Right atrium auricular region (tissue), 2 donors: ENCODE measurements around the gene CMTM6. TPM values are rescaled to one million over a fixed set of nuclear protein-coding genes. Genes with fewer than 3 reads are reported as not detected.
A peak's percentile ranks its signal among the peaks of the same experiment; 100 is the strongest.

ENCODE experiments used
- DNase-seq: peaks from one replicate; pipeline ENCODE4 v3.0.0-alpha.2; 2019; ENCODE audit warnings: low spot score
- H3K27ac ChIP-seq, 2 donors: fragments of 200-600 bp; sonication (generic); 1 replicate in 1 of 2; 2 replicates in 1 of 2; pipeline ENCODE4 v1.5.1; 2016 to 2019
- H3K27me3 ChIP-seq, 2 donors: fragments of 200-600 bp; sonication (generic); one replicate each; pipeline versions ENCODE4 v1.5.1 to v1.6.0; 2017 to 2019
- H3K36me3 ChIP-seq: fragments of 200-600 bp; sonication (generic); one replicate; pipeline ENCODE4 v1.5.1; 2016
- H3K4me1 ChIP-seq, 2 donors: fragments of 200-600 bp; sonication (generic); one replicate each; pipeline versions ENCODE4 v1.5.1 to v1.6.0; 2017 to 2019
- H3K4me3 ChIP-seq, 2 donors: fragments of 200-600 bp; sonication (generic); 1 replicate in 1 of 2; 2 replicates in 1 of 2; pipeline ENCODE4 v1.5.1; 2017 to 2019; ENCODE audit warnings: mild to moderate bottlenecking in 1 of 2, moderate library complexity in 1 of 2
- H3K9me3 ChIP-seq, 2 donors: fragments of 200-600 bp; sonication (generic); one replicate each; pipeline ENCODE4 v1.5.1; 2019
- total RNA-seq, 2 donors: library from RNA; depleted of rRNA; stranded (reverse); fragments of >200 nt; gene quantifications; one replicate each; pipeline ENCODE4 v1.1.0, GENCODE V29; 2016
- TF ChIP-seq, protein P1 (sequence below), 2 donors: fragments of 200-600 bp; sonication (generic); IDR thresholded peaks; one replicate each; pipeline ENCODE4 v1.5.1; 2019; ENCODE audit warnings: antibody characterized with exemption in 2 of 2

CMTM6 gene
- total RNA-seq, 2 donors from 2014 or later = 16.6 to 25.9 TPM

DNA sequence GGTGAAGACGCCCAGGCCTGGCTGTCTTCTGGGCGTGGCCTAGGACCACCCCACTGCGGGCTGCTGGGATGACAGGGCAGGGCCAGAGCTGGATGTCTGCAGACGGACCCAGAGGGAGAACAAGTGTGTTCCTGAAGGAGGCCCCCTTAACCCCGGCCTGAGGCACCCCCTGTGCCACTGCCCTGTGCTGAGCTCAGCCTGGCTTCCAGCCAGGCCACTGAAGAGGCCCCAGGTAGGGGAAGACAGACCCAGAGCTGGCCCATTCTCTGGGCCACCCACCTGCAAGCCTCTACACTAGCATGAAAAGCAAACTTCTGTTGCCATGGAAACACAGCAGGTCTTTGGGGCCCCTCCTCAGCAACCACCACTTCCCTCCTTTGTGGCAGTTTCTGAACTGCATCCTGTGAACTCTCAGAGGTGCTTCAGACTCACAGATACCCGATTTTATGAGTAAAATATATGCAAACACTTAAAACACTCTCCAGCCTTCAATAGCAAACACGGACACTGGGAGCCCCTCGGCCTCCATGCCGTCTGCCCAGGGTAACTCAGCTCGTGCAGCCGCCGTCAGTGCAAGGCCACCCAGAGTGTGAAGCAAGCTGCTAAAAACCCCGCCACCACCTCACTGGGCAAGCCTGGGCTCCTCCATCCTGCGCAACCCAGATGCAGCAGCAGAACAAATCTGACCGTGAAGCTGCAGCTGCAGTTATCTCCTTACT is 42.5 kb downstream of the CMTM6 start:
- no peak overlapping the region for H3K4me3 ChIP-seq
- H3K27ac ChIP-seq = no peak overlapping the region
- TF ChIP-seq, protein P1, sequence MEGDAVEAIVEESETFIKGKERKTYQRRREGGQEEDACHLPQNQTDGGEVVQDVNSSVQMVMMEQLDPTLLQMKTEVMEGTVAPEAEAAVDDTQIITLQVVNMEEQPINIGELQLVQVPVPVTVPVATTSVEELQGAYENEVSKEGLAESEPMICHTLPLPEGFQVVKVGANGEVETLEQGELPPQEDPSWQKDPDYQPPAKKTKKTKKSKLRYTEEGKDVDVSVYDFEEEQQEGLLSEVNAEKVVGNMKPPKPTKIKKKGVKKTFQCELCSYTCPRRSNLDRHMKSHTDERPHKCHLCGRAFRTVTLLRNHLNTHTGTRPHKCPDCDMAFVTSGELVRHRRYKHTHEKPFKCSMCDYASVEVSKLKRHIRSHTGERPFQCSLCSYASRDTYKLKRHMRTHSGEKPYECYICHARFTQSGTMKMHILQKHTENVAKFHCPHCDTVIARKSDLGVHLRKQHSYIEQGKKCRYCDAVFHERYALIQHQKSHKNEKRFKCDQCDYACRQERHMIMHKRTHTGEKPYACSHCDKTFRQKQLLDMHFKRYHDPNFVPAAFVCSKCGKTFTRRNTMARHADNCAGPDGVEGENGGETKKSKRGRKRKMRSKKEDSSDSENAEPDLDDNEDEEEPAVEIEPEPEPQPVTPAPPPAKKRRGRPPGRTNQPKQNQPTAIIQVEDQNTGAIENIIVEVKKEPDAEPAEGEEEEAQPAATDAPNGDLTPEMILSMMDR (IDR thresholded peaks at IDR 0.05) = no peak
- H3K36me3 ChIP-seq = no peaks in the 10 kb centered on the region
- no peaks in the 10 kb centered on the region for H3K4me1 ChIP-seq
- no peaks in the 10 kb centered on the region for H3K9me3 ChIP-seq
- no peaks in the 10 kb centered on the region for H3K27me3 ChIP-seq
- DNase-seq = peak; percentile 34

- Histone ChIP-seq H3K27ac (no peak overlapping the region), H3K36me3 (no peaks in the 10 kb centered on the region), H3K4me1 (no peaks in the 10 kb centered on the region), H3K9me3 (no peaks in the 10 kb centered on the region), H3K4me3 (no peak overlapping the region), H3K27me3 (no peaks in the 10 kb centered on the region)
- peak; percentile 42 for DNase-seq
- TF ChIP-seq, protein P1 (IDR thresholded peaks at IDR 0.05) = no peak
Measured at GRCh38 chr3:32459450-32459849, 43.2 kb downstream of the CMTM6 start.

- no peak overlapping the region for H3K27ac ChIP-seq
- no peak overlapping the region for H3K4me3 ChIP-seq
Measured at GRCh38 chr3:32457971-32458471, 44.6 kb downstream of the CMTM6 start.

DNA sequence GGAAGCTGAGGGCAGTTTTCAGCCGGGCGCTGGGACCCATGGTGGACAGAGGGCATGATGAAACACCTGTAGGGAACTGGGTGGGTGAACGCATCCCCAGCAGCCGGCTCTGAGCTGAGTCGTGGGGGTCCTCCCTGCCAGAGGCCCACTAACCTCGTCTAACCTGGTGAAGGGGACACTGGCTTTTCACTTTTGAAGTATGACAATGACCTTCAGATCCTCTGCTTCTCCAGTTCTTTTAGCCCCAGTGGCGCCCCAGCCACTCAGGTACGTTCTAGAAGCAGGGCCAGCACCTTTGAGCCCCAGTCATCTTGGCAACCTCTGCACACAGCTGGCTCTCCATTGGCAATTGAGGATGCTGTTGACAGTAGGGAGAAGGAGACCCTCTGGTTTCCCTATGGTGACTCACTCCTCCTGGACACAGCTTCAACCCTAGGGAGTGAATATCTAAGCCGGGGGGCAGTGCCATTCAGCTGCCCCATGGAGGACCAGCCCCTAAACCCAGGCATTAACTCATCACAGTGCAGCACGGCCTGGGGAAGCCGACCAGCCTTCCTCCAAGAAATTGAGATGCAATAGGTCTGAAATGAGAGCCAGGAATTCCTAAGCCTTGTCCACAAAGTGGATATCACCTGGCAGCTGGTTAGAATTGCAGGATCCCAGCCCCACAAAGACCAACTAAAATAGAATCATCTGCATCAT is 46.1 kb downstream of the CMTM6 start:
- H3K27me3 ChIP-seq = no peaks in the 10 kb centered on the region
- no peaks in the 10 kb centered on the region for H3K9me3 ChIP-seq
- H3K4me1 ChIP-seq = no peaks in the 10 kb centered on the region
- H3K27ac ChIP-seq = no peak overlapping the region
- DNase-seq = peak; percentile 49
- H3K36me3 ChIP-seq = no peaks in the 10 kb centered on the region
- H3K4me3 ChIP-seq = no peak overlapping the region
- TF ChIP-seq, protein P1 (IDR thresholded peaks at IDR 0.05) = no peak

More at GRCh38 chr3:32457971-32458471, 44.6 kb downstream of the CMTM6 start:
- Histone ChIP-seq H3K9me3 (no peaks in the 10 kb centered on the region), H3K27me3 (no peaks in the 10 kb centered on the region), H3K36me3 (no peaks in the 10 kb centered on the region), H3K4me1 (no peaks in the 10 kb centered on the region)
- DNase-seq = peak; percentile 56
- TF ChIP-seq, protein P1 (IDR thresholded peaks at IDR 0.05) = no peak

GRCh38 chr3:32455609-32456428 is 46.8 kb downstream of the CMTM6 start:
- Histone ChIP-seq H3K27ac (no peak overlapping the region), H3K9me3 (no peaks in the 10 kb centered on the region), H3K36me3 (no peaks in the 10 kb centered on the region), H3K4me3 (no peak overlapping the region), H3K27me3 (no peaks in the 10 kb centered on the region), H3K4me1 (no peaks in the 10 kb centered on the region)
- no peak for DNase-seq
- TF ChIP-seq, protein P1 (IDR thresholded peaks at IDR 0.05) = no peak
